Right lobe of liver (tissue), 4 donors: Measurements from ENCODE around the gene RAB42.

Experiments
- POLR2A ChIP-seq: fragments of 450-650 bp; IDR thresholded peaks from one replicate; pipeline ENCODE4 v1.6.1; 2017; ENCODE audit warnings: antibody characterized with exemption, mild to moderate bottlenecking
- TF ChIP-seq, protein P1 (sequence below), 4 donors: fragments of 200-600 bp in 3 of 4; fragments of 450-650 bp in 1 of 4; IDR thresholded peaks; one replicate each; pipeline versions ENCODE4 v1.5.1 to v1.8.0; 2016 to 2022; ENCODE audit warnings: antibody characterized with exemption in 4 of 4, mild to moderate bottlenecking in 2 of 4
- donor health status: DM: no; HTN: no; CAD: no.
- donor health status: DM: no; HTN: no; CAD: no.
- donor health status: DM: no; HTN: yes; CAD: no.

DNA sequence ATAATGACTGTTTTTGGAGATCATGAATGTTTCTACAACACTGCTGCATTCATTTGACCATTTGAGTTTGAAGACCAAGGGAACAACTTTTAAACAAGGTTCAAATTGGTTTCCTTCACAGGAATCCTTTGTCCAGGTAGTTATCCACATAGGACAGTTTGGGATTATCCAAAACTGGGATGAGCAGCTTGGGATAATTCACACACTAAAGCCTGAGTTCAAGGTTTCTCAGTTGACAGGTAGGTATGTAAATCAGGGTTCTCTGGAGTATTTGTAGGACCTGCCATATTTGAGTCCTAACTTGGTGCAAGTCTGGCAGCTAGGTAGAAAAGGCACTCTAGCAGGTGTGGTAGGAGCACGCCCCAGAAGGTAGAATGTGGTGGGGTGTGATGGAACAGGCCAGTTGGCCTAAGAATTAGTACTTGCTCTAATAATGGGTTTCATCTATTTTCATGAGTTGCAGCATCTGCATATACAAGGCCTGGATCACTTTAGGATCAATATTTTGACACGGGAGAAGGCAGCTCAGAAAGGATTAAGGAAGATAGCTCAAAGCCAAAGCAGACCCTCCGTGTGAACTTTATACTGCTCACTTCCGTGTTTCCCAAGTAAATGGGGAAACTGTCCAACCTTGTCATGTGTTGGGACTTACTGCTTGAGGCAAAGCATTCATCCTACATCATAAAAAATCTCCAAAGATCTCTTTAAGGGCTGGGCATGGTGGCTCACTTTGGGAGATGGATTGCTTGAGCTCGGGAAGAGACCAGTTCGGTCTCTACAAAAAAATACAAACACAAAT lies 14.1 kb upstream of the RAB42 start:
- TF ChIP-seq, protein P1, sequence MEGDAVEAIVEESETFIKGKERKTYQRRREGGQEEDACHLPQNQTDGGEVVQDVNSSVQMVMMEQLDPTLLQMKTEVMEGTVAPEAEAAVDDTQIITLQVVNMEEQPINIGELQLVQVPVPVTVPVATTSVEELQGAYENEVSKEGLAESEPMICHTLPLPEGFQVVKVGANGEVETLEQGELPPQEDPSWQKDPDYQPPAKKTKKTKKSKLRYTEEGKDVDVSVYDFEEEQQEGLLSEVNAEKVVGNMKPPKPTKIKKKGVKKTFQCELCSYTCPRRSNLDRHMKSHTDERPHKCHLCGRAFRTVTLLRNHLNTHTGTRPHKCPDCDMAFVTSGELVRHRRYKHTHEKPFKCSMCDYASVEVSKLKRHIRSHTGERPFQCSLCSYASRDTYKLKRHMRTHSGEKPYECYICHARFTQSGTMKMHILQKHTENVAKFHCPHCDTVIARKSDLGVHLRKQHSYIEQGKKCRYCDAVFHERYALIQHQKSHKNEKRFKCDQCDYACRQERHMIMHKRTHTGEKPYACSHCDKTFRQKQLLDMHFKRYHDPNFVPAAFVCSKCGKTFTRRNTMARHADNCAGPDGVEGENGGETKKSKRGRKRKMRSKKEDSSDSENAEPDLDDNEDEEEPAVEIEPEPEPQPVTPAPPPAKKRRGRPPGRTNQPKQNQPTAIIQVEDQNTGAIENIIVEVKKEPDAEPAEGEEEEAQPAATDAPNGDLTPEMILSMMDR (IDR thresholded peaks at IDR 0.05), result no peak
- TF ChIP-seq POLR2A, result no peak
